GM20431 (cell line): ENCODE data around the gene PIGB.
"Not testable (repeated sequence)": the region's sequence is repeated elsewhere in the genome, so short reads cannot be mapped to it uniquely, and the experiment has no call there.

Experiments
- in situ Hi-C: fragments of 300-500 bp; cut with MseI, MboI; formaldehyde crosslinking; loops from one replicate; pipeline ENCODE4 v1.15.0; 2020; ENCODE audit warnings: low sequenced_read_pairs; ENCODE audit not compliant: unreplicated experiment

PIGB gene

GRCh38 chr15:55290528-55291057 is 28.4 kb upstream of the PIGB start:
- in situ Hi-C loops, result loop anchor here (10.0 kb wide), 1 partner anchor 76 kb away; no protein-coding TSS in a partner anchor

DNA sequence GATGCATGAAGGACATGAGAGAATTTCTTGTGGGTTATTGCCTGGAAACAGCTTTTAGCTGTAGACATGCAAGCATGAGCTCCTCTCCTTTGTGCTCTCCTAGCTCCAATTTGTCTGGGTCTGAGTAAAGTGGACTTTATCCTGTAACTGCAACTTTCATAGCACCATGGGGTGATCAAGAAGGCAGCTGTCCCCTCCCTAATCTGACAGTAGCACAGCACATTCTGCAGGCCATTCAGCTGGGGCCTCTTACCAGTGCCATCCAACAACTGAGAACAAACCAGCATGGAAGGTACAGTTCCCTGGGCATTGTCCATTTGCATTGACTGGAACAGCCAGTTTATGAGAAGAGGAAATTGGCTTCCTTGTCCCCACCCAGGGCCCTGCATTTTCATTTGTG is 21.7 kb upstream of the PIGB start:
- in situ Hi-C loops, result loop anchor here (10.0 kb wide), 1 partner anchor 83 kb away; no protein-coding TSS in a partner anchor

DNA sequence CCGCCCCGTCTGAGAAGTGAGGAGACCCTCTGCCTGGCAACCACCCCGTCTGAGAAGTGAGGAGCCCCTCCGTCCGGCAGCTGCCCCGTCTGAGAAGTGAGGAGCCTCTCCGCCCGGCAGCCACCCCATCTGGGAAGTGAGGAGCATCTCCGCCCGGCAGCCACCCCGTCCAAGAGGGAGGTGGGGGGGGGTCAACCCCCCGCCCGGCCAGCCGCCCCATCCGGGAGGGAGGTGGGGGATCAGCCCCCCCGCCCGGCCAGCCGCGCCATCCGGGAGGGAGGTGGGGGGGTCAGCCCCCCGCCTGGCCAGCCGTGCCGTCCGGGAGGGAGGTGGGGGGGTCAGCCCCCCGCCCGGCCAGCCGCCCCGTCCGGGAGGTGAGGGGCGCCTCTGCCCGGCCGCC is 16.2 kb upstream of the PIGB start:
- in situ Hi-C loops, result not testable (repeated sequence)

DNA sequence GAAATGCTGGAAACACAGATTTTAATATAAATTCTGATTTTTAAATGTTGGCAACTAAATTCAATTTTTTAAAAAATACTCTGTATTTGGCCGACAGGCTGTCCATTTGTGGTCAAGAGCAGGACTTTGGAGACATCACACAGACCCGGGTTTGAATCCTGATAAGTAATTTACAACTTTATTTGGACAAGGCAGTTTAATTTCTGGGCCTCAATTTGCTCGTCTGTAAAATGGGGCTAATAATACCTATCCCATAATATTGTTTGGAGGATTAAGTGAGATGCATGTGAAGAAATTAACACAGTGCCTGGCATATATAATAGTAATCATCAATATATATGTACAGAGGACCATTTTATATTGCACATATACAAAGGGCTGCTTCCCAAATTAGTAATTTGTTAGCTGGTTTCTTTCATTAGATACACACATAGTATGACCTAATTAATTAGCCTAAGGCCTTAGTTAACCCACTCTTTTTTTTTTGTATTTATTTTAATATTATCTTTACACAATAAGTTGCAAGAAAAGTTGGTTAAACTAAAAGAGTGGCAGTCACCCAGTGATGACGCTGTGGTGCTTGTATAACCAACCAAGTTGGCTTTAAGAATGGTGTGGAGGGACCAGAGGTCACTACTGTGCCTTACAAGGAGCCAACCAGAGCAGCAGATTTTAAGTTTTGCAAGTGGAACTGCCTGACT is 665 bp downstream of the PIGB start:
- in situ Hi-C loops, result no loop called here

GRCh38 chr15:55320238-55320550 is 1.2 kb downstream of the PIGB start:
- in situ Hi-C loops, result no loop called here

DNA sequence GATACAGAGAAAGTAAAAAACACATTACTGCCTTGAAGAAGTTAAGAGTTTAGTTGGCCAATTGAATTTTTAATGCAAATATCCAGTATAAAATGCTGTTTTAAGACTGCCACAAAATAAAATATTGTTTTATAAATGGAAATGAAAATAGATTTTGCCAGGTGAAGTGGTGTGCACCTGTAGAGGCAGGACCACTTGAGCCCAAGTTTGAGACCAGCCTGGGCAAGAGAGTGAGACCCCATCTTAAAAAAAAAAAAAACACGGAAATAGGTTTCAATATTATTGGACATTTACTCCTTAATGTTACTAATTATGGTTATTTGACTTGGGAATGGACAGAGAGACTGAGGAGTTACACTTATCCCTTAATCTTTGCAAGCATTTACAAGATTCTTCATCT is 1.9 kb downstream of the PIGB start:
- in situ Hi-C loops, result no loop called here

- in situ Hi-C loops, result no loop called here
Measured at GRCh38 chr15:55322467-55322866, 3.4 kb downstream of the PIGB start.

DNA sequence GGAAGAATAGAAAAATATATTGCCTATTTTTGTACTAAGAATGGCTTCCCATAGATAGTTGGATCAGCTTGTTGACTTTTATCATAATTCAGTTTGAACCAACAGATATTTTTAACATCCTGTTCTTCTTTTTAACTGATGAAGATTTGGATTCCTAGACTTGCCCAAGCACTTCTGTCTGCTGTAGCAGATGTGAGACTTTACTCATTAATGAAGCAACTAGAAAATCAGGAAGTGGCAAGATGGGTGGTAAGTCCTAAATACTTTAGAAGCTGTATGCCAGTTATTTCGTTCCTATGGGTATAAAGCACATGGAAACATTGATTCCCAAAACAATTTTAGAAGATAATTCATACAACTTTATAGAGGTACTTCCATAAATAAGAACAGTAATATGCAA is 8.4 kb downstream of the PIGB start:
- in situ Hi-C loops, result no loop called here

DNA sequence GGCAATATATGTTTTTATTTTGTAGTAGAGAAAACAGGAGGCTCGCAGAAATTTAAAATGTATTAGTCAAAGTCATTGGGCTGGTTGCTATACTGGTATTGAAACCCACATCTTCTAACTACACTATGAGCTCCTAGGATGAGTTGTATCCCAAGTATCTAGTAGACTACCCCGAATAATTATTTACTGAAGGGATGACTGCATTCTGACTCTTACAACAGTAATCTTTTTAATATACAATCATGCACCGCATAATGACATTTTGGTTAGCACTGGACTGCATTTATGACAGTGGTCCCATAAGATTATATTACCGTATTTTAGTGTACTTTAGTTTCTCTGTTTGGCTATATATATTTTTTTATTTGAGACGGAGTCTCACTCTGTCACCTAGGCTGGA is 15.3 kb downstream of the PIGB start:
- in situ Hi-C loops, result no loop called here

- in situ Hi-C loops, result no loop called here
Measured at GRCh38 chr15:55334997-55335396, 16.0 kb downstream of the PIGB start.

DNA sequence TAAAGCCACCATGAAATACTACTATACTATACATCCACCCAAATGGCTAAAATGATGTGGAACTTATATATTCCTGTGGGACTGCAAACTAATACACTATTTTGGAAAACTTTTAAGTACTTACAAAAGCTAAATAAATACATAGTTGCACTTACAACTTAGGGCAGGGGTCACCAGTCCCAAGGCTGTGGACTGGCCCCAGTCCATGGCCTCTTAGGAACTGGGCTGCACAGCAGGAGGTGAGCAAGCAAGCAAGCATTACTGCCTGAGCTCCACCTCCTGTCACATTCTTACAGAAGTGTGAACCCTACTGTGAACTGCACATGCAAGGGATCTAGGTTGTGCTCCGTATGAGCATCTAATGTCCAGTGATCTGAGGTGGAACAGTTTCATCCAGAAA is 18.1 kb downstream of the PIGB start:
- in situ Hi-C loops, result no loop called here

DNA sequence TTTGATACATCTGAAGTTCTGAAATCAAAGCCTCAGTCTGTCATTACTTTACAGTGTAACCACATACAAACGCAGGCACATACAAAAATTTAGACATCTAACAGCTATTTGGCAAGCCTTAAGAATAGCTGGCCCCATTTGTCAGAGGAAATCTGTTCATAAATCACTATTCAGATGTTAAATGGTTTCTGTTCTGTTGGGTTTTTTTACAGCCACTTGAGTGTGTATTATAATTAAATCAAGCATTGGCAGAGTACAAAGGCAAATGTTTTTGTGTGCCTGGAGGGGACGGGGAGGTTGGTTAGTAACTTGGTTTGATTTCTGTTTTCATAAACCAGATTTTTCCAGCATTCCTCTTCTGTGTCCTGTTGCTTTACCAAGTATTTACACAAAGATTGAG is 24.1 kb downstream of the PIGB start:
- in situ Hi-C loops, result no loop called here

- in situ Hi-C loops, result no loop called here
Measured at GRCh38 chr15:55344206-55344605, 25.2 kb downstream of the PIGB start.

DNA sequence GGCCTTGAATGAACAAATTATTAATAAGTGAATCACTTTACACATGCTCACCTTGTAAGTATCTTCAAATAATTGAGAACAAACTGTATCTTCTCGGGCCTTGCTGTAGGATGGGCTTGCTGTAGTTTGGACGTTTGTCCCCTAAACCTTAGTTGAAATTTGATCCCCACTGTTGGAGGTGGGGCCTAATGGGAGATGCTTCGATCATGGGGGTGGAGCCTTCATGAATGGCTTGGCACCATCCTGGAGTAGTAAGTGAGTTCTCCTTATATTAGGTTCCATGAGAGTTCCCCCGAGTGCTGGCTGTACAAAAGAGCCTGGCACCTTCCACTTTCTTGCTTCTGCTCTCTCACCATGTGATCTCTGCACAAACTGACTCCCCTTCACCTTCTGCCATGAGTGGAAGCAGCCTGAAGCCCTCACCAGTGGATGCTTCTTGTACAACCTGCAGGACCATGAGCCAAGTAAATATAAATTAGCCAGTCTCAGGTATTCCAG is 29.3 kb downstream of the PIGB start:
- in situ Hi-C loops, result no loop called here

- in situ Hi-C loops, result no loop called here
Measured at GRCh38 chr15:55349282-55349681, 30.3 kb downstream of the PIGB start.

- in situ Hi-C loops, result no loop called here
Measured at GRCh38 chr15:55353025-55353424, 34.0 kb downstream of the PIGB start.

DNA sequence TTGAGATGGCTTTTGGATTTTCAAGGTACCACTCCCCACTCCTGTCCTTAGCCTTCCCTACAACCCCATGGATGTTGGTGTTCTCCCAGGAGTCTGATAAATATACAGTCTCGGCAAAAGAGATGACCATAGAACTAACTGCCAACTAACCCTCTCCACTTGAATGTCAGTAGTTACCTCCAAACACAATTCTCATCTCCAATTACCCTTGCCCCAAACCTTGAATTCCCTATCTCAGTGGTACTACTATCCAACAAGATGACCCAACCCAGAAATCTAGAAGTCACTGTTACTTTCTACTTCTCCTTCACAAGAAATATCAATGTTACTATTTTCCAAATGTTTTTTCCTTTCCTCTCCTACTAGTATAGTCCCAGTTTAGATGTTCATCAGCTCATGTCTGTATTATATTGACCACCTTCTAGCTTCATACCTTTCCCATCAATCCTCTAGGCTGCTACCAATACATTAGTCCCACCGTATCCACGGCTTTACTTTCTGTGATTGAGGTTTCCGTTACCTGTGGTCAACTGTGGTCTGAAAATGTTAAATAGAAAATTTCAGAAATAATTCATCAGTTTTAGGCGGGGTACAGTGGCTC is 38.1 kb downstream of the PIGB start:
- in situ Hi-C loops, result no loop called here

DNA sequence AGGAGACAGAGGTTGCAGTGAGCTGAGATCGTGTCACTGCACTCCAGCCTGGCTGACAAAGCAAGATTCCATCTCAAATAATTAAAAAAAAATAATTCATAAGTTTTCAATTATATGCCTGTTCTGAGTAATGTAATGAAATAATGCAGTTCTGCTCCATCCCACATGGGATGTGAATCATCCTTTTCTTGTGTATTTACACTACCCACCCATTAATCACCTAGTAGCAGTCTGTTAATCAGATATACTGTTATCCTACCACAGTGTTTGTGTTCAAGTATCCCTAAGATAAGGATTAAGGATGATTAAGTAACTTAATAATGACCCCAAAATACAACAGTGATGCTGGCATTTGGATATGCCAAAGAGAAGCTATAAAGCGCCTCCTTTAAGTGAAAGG is 38.8 kb downstream of the PIGB start:
- in situ Hi-C loops, result no loop called here

GRCh38 chr15:55358471-55358870 is 39.4 kb downstream of the PIGB start:
- in situ Hi-C loops, result no loop called here

- in situ Hi-C loops, result no loop called here
Measured at GRCh38 chr15:55360256-55360655, 41.2 kb downstream of the PIGB start.

DNA sequence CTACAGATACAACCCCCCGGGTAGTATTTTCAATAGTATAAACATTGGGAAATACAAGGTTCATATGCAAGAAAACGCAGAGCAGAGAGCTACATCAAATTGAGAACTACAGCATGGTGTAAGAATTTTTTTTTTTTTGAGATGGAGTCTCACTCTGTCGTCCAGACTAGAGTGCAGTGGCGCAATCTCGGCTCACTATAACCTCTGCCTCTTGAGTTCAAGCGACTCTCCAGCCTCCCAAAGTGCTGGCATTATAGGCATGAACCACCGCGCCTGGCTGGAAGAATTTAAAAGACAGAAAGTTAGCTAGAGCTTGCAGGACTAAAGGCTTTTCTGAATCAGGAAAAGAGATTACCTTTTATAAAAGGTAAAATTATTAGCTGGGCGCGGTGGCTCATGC is 42.0 kb downstream of the PIGB start:
- in situ Hi-C loops, result no loop called here

- in situ Hi-C loops, result no loop called here
Measured at GRCh38 chr15:55362641-55363040, 43.6 kb downstream of the PIGB start.
